HG02973 (cell line): ENCODE data around the gene TIGD1.

Experiments used
- ATAC-seq: cut with Tn5 transposase; IDR thresholded peaks from one replicate; pipeline ENCODE4 v1.9.1; 2021; ENCODE audit warnings: moderate library complexity; ENCODE audit not compliant: unreplicated experiment

Gene TIGD1

DNA sequence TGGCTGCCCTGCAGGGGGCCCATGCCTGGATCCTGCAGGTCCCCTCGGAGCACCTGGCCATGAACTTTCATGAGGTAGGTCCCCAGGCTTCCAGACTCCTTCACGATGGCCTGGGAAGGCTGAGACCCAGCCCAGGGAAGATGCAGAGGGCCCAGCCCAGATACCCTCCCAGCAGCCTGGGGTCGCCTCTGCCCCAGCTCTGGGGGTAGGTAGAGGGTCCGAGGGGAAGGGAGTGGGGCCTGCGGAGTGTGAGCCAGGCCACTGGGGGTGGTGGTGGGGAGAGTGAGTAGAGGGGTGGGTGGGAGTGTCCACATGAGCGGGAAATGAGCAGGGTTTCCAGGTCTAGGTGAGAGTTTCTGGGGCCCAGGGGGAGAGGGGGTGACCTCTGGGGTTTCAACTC is 25.6 kb downstream of the TIGD1 start:
- no peak for ATAC-seq

DNA sequence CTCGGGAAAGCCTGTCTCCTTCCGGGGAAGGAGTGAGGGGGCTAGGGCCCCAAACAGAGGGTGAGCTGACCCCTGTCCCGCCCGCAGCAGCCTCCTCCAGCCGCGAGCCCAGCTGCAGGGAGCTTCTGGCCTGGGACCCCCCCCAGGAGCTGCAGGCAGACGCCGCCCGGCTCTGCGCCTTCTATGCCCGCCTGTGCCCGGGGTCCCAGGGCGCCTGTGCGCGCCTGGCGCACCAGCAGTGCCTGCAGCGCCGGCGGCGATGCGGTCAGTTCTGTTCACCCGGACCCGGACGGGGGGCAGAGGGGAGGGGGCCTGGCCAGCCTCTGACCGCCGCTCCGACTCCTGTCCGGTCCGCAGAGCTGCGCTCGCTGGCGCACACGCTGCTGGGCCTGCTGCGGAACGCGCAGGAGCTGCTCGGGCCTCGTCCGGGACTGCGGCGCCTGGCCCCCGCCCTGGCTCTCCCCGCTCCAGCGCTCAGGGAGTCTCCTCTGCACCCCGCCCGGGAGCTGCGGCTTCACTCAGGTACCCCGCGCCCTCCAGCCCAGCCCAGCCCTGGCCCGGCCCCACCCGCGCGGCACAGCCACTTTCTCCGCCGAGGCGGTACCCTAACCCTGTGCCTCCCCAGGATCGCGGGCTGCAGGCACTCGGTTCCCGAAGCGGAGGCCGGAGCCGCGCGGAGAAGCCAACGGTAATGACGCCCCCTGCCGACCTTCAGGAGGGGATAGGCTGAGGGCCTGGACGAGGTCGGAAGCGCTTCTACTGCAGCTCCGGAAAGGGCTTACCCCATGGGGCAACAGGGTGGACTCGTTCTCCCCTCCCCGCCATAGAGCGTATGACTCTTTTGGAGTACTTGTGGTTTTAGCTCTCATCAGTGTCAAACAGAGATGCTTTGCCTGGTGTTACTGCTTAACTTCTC is 26.4 kb downstream of the TIGD1 start:
- ATAC-seq = no peak

- ATAC-seq = no peak
Observed at GRCh38 chr2:232523402-232523681, 27.0 kb downstream of the TIGD1 start.

GRCh38 chr2:232522623-232523401 is 27.5 kb downstream of the TIGD1 start:
- ATAC-seq = no peak

GRCh38 chr2:232521959-232522622 is 28.3 kb downstream of the TIGD1 start:
- ATAC-seq = no peak

GRCh38 chr2:232521098-232521497 is 29.3 kb downstream of the TIGD1 start:
- ATAC-seq = no peak

DNA sequence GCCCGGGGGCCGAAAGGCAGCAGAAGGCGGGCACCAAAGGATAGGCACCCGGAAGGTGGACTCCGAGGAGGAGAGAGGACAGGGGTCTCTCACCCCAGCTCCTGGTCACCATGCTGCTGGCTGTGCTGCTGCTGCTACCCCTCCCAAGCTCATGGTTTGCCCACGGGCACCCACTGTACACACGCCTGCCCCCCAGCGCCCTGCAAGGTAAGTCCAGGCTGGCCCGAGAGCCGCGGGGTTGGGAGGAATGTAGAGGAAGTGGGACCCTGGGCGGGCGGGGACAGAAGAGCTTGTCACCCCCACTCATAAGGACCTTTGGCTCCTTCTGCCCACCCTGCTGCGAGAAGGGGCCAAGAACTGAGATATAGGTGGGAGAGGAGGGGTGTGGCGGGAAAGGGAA is 29.9 kb downstream of the TIGD1 start:
- no peak for ATAC-seq

- ATAC-seq = no peak
Observed at GRCh38 chr2:232519581-232520438, 30.5 kb downstream of the TIGD1 start, which contains the start of gene PRSS56. Gene PRSS56 (plus strand): TSS chr2:232520388. CDS start chr2:232520599, 211 bp downstream.

- ATAC-seq = no peak
Observed at GRCh38 chr2:232518844-232519243, 31.5 kb downstream of the TIGD1 start.

- no peak for ATAC-seq
Observed at GRCh38 chr2:232516551-232516950, 33.8 kb downstream of the TIGD1 start.

DNA sequence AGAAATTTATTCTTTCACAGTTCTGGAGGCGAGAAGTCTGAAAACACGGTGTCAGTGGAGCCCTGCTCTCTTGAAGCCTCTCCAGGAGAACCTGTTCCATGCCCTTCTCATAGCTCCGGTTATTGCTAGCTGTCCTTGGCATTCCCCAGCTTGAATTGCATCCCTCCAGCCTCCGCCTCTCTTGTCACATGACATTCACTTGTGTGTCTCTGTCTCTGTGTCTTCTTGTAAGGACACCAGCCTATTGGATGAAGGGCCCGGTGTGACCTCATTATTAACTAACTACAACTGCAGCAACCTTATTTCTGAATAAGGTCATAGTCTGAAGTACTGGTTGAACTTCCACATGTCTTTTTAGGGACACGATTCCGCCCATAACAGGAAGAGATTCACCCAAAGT is 34.7 kb downstream of the TIGD1 start:
- no peak for ATAC-seq

- no peak for ATAC-seq
Observed at GRCh38 chr2:232513353-232513752, 37.0 kb downstream of the TIGD1 start.

- ATAC-seq = no peak
Observed at GRCh38 chr2:232512602-232513001, 37.8 kb downstream of the TIGD1 start.

- no peak for ATAC-seq
Observed at GRCh38 chr2:232511336-232511890, 38.9 kb downstream of the TIGD1 start.

GRCh38 chr2:232508251-232508650 is 42.1 kb downstream of the TIGD1 start:
- ATAC-seq = no peak

GRCh38 chr2:232506709-232507108 is 43.6 kb downstream of the TIGD1 start:
- no peak for ATAC-seq

DNA sequence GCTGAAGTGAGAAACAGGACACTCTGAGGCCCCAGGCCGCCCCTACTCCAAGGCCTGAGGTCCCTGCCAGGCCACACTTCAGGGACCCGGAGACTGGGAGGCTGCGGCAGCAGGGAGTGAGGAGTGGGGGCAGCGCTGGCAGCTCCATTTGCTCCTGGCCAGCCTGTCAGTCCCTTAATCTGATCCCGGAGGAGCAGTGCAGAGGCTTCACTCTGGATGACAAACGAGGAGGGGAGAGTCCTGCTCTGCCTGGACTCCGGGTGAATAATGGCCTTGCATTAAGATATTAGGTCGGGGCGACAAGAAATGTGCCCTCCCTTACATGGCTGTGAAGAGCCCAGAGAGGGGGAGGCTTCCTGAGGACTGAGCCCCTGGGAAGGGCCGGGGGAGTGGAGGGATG is 44.5 kb downstream of the TIGD1 start:
- ATAC-seq = no peak

- no peak for ATAC-seq
Observed at GRCh38 chr2:232504438-232504837, 45.9 kb downstream of the TIGD1 start.

DNA sequence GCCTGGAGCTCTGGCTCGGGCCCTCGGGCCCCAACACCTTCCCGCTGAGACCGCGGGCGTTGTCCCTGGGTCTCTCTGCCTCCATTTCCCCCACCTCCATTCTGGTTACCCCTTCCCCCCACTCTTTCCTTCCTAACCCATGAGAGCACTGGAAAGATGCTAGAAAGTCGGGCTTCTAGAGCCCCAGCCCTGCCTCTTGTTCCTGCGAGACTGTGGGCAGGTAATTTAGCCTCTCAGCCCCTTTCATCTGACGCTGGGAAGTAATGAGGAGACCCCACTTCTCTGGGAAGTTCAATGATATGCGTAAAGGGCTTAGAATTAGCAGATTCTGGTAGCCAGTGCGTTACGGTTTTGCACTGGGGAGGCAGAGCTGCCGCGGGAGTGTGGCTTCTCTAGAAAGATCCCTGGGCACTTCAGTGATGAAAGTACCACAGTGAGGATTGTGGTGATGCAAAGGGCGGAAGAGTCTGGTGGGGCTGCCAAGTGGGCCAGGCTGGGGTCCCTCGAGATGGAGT is 46.5 kb downstream of the TIGD1 start:
- ATAC-seq = no peak
